ENCODE data around the gene UTRN.
A peak's percentile ranks its signal among the peaks of the same experiment; 100 is the strongest.

The UTRN gene

GRCh38 chr6:144289006-144289405, 3.9 kb downstream of the UTRN start:
- H3K27me3 Mint-ChIP-seq: no peaks in the 10 kb centered on the region
- no peaks in the 10 kb centered on the region for H3K9me3 Mint-ChIP-seq
- no peak overlapping the region for H3K27ac Mint-ChIP-seq

GRCh38 chr6:144292372-144292771, 7.2 kb downstream of the UTRN start:
- H3K36me3 Mint-ChIP-seq (ENCODE audit: insufficient read depth): peaks cover 4% of the 10 kb centered on the region
- H3K4me3 Mint-ChIP-seq: no peak overlapping the region
- DNase-seq: no peak
- H3K27me3 Mint-ChIP-seq: no peaks in the 10 kb centered on the region
- H3K27ac Mint-ChIP-seq: no peak overlapping the region
- no peaks in the 10 kb centered on the region for H3K9me3 Mint-ChIP-seq
- H3K4me1 Mint-ChIP-seq (ENCODE audit: low read depth in 2 of 2): peaks cover 10 to 32% of the 10 kb centered on the region in 2 donors
- ATAC-seq (replicated peaks): no peak

More at GRCh38 chr6:144289006-144289405, 3.9 kb downstream of the UTRN start:
- peaks cover 7% of the 10 kb centered on the region for H3K36me3 Mint-ChIP-seq (ENCODE audit: insufficient read depth)
- H3K4me3 Mint-ChIP-seq: no peak overlapping the region
- ATAC-seq (replicated peaks) (no peak), DNase-seq (no peak)
- H3K4me1 Mint-ChIP-seq (ENCODE audit: low read depth in 2 of 2): peaks cover 23 to 34% of the 10 kb centered on the region in 2 donors

GRCh38 chr6:144294016-144294415, 8.9 kb downstream of the UTRN start:
- Mint-ChIP-seq H3K36me3 (ENCODE audit: insufficient read depth) (peaks cover 4% of the 10 kb centered on the region), H3K9me3 (no peaks in the 10 kb centered on the region), H3K27me3 (no peaks in the 10 kb centered on the region), H3K4me1 (ENCODE audit: low read depth in 2 of 2) (peaks cover 10 to 26% of the 10 kb centered on the region in 2 donors), H3K4me3 (no peak overlapping the region), H3K27ac (peak overlapping the region in 1 of 2 donors; percentile 56)
- DNase-seq: no peak
- no peak for ATAC-seq (replicated peaks)

GRCh38 chr6:144295211-144295610, 10.1 kb downstream of the UTRN start:
- Mint-ChIP-seq H3K4me1 (ENCODE audit: low read depth in 2 of 2) (peaks cover 9 to 16% of the 10 kb centered on the region in 2 donors), H3K27me3 (no peaks in the 10 kb centered on the region), H3K4me3 (no peak overlapping the region), H3K9me3 (no peaks in the 10 kb centered on the region), H3K27ac (peak overlapping the region in 1 of 2 donors; percentile 56), H3K36me3 (ENCODE audit: insufficient read depth) (peaks cover 4% of the 10 kb centered on the region)
- ATAC-seq (replicated peaks) (no peak), DNase-seq (no peak)

DNA sequence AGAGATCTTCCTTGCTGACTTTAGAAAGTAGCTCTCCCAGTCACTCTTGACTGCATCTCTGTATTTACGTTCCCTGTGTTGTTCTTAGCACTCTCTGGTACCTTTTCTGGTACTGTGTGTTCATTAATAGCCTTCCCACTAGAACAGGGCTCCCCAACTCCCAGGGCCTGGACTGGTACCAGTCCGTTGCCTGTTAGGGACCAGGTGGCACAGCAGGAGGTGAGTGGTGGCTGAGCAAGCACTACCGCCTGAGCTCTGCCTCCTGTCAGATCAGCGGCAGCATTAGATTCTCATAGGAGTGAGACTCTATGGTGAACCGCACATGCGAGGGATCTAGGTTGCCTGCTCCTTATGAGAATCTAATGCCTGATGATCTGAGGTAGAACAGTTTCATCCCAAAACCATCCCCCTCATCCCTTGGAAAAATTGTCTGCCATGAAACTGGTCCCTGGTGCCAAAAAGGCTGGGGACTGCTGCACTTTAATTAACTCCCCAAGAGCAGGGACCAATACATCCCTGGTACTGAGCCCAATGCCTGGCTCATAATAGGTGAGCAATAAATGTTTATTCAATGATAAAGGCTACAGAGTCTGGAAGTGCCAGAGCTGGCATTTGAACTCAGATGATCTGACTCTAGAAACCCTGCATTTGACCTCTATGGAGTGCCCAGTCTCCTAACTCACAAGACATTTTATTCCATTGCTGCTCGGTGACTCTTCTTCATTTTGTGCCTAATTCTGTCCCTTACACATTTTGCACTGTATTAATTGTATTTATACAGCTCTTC, 11.0 kb downstream of the UTRN start:
- DNase-seq (no peak), ATAC-seq (replicated peaks) (no peak)
- Mint-ChIP-seq H3K9me3 (no peaks in the 10 kb centered on the region), H3K27ac (peak overlapping the region in 1 of 2 donors; percentile 79), H3K27me3 (no peaks in the 10 kb centered on the region), H3K36me3 (ENCODE audit: insufficient read depth) (no peaks in the 10 kb centered on the region), H3K4me3 (no peak overlapping the region), H3K4me1 (ENCODE audit: low read depth in 2 of 2) (peaks cover 3 to 9% of the 10 kb centered on the region in 2 donors)

DNA sequence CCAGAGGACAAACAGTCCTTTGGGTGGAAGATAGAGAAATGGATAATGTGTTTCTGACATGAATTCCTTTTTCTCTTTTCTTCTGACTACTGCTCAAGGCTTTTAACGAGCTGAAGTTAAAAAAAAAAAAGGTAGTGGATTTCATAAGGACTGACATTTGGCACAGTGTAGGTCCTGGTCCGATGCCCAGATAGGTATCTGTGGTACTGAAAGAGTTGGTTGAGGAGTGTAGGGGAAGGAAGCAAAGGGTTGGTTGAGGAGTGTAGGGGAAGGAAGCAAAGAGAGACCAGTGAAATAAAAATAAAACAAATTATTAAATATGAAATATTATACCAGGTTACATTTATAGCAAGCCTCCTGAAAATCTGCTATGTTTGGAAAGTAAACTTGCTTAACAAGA, 11.8 kb downstream of the UTRN start:
- no peaks in the 10 kb centered on the region for H3K9me3 Mint-ChIP-seq

GRCh38 chr6:144297511-144298100, 12.5 kb downstream of the UTRN start:
- Mint-ChIP-seq H3K9me3 (no peaks in the 10 kb centered on the region), H3K27ac (peak overlapping the region in 1 of 2 donors; percentile 79), H3K4me1 (ENCODE audit: low read depth in 2 of 2) (peaks cover 7 to 10% of the 10 kb centered on the region in 2 donors), H3K36me3 (ENCODE audit: insufficient read depth) (no peaks in the 10 kb centered on the region), H3K4me3 (no peak overlapping the region), H3K27me3 (no peaks in the 10 kb centered on the region)
- DNase-seq: no peak
- ATAC-seq (replicated peaks): no peak

More for the DNA sequence above, 11.8 kb downstream of the UTRN start:
- Mint-ChIP-seq H3K4me3 (no peak overlapping the region), H3K27me3 (no peaks in the 10 kb centered on the region), H3K27ac (peak overlapping the region in 1 of 2 donors; percentile 79), H3K4me1 (ENCODE audit: low read depth in 2 of 2) (peaks cover 4 to 7% of the 10 kb centered on the region in 2 donors), H3K36me3 (ENCODE audit: insufficient read depth) (no peaks in the 10 kb centered on the region)
- ATAC-seq (replicated peaks): no peak
- DNase-seq: no peak

GRCh38 chr6:144298194-144298593, 13.1 kb downstream of the UTRN start:
- H3K27ac Mint-ChIP-seq: peak overlapping the region in 1 of 2 donors; percentile 58
- no peaks in the 10 kb centered on the region for H3K9me3 Mint-ChIP-seq
- DNase-seq (no peak), ATAC-seq (replicated peaks) (no peak)
- no peak overlapping the region for H3K4me3 Mint-ChIP-seq
- H3K4me1 Mint-ChIP-seq (ENCODE audit: low read depth in 2 of 2): peaks cover 11 to 16% of the 10 kb centered on the region in 2 donors
- H3K36me3 Mint-ChIP-seq (ENCODE audit: insufficient read depth): no peaks in the 10 kb centered on the region
- H3K27me3 Mint-ChIP-seq: no peaks in the 10 kb centered on the region

DNA sequence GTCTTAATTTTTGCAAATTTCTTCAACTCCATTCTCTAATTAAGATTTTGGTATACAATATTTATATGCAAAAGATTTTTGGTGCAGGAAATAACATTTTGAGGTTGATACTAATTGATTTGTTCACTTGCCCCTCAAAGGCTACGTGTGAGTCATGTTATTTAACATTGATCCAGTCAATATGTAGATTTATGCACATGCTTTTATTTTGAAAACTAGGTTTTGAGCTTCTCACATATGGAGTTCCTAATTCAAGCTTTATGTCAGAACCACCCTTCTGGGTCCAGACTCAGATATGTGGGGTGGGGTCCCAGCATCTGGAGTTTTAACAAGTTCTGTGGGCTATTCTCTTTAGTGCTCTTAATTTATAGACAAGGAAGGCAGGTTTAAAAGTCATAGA, 13.8 kb downstream of the UTRN start:
- H3K4me3 Mint-ChIP-seq: no peak overlapping the region
- no peaks in the 10 kb centered on the region for H3K27me3 Mint-ChIP-seq
- H3K9me3 Mint-ChIP-seq: no peaks in the 10 kb centered on the region
- no peak for ATAC-seq (replicated peaks)
- no peak for DNase-seq
- no peaks in the 10 kb centered on the region for H3K36me3 Mint-ChIP-seq (ENCODE audit: insufficient read depth)
- no peak overlapping the region for H3K27ac Mint-ChIP-seq
- H3K4me1 Mint-ChIP-seq (ENCODE audit: low read depth in 2 of 2): peaks cover 16 to 20% of the 10 kb centered on the region in 2 donors

- Mint-ChIP-seq H3K9me3 (no peaks in the 10 kb centered on the region), H3K27ac (peak overlapping the region; percentile 1 to 32), H3K4me1 (ENCODE audit: low read depth in 2 of 2) (peaks cover 30 to 31% of the 10 kb centered on the region in 2 donors), H3K27me3 (no peaks in the 10 kb centered on the region), H3K4me3 (peak overlapping the region; percentile 4 to 47), H3K36me3 (ENCODE audit: insufficient read depth) (no peaks in the 10 kb centered on the region)
- ATAC-seq (replicated peaks) (peak; percentile 44), DNase-seq (no peak)
These were observed 17.7 kb downstream of the UTRN start for GRCh38 chr6:144302701-144303372.

DNA sequence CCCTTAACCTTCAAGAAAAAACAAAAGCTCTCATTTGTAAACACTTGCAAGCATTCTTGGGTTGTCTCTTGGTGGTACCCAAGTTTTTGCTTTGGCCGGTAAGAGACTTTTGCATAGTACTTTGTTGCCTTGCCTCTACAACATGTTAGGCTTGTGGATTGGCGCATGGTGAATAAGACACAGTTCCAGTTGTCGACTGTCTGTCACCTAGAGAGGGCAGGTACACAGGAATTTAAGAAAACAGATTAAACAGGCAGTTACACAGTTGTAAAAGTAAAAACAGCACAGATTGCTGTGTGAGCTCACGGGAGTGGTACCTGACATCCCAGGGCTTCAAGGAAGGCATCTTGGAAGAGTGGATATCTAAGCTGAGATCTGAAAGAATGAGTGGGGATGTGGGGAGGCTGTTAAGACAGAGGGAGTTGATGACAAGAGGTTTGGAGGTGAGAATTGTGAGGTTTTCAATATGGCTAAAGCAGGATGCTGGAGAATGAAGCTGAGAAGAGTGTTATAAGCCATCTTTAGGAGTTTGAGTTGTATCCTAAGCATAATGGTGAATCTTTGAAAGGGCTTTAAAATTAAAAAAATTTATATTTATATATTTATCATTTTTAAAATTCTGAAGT, 19.2 kb downstream of the UTRN start:
- no peaks in the 10 kb centered on the region for H3K27me3 Mint-ChIP-seq
- ATAC-seq (replicated peaks) (peak; percentile 58), DNase-seq (peak in 1 of 3 experiments; percentile 29)
- no peaks in the 10 kb centered on the region for H3K9me3 Mint-ChIP-seq
- peak overlapping the region; percentile 22 to 79 for H3K4me3 Mint-ChIP-seq
- no peaks in the 10 kb centered on the region for H3K36me3 Mint-ChIP-seq (ENCODE audit: insufficient read depth)
- peaks cover 30 to 36% of the 10 kb centered on the region in 2 donors for H3K4me1 Mint-ChIP-seq (ENCODE audit: low read depth in 2 of 2)
- H3K27ac Mint-ChIP-seq: peak overlapping the region; percentile 21 to 96

- Mint-ChIP-seq H3K36me3 (ENCODE audit: insufficient read depth) (no peaks in the 10 kb centered on the region), H3K27ac (peak overlapping the region; percentile 92 to 96), H3K9me3 (no peaks in the 10 kb centered on the region), H3K4me1 (ENCODE audit: low read depth in 2 of 2) (peaks cover 35 to 40% of the 10 kb centered on the region in 2 donors), H3K4me3 (peak overlapping the region; percentile 77 to 79), H3K27me3 (no peaks in the 10 kb centered on the region)
- DNase-seq (no peak), ATAC-seq (replicated peaks) (no peak)
These were observed 20.4 kb downstream of the UTRN start for GRCh38 chr6:144305567-144305966.

DNA sequence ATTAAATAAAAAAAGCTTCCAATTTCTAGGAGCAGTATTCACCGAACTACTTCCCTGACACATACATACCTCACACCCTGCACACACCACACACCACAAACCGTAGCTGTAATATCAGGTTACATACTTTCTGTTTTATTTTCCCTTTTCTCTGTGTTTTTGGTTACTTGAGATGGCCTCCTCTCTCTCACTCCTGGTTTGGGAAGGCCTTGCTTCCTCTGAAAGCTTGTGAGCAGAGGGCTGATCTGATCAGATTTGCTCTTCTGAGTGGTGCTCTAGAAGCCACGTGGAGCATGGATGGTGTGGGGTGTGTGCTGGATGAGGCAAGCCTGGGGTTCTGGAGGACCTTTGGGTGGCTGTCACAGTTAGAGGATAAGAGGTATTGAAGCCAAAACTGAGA, 20.9 kb downstream of the UTRN start:
- no peaks in the 10 kb centered on the region for H3K9me3 Mint-ChIP-seq
- H3K4me1 Mint-ChIP-seq (ENCODE audit: low read depth in 2 of 2): peaks cover 38 to 45% of the 10 kb centered on the region in 2 donors
- H3K27me3 Mint-ChIP-seq: no peaks in the 10 kb centered on the region
- peak overlapping the region; percentile 77 to 79 for H3K4me3 Mint-ChIP-seq
- peak overlapping the region; percentile 92 to 96 for H3K27ac Mint-ChIP-seq
- ATAC-seq (replicated peaks) (peak; percentile 83), DNase-seq (peak; percentile 23 to 36 (median 30))
- no peaks in the 10 kb centered on the region for H3K36me3 Mint-ChIP-seq (ENCODE audit: insufficient read depth)

Data from effector memory CD8-positive, alpha-beta T cell (primary cell).